NB4 (cell line): Measurements from ENCODE around the gene IDE.

Source experiments
- DNase-seq: peaks from one replicate; pipeline ENCODE4 v3.0.0; 2010; ENCODE audit warnings: low read depth
- H3K4me3 ChIP-seq: one replicate; pipeline ENCODE4 v1.5.1; 2011; ENCODE audit warnings: mild to moderate bottlenecking, low read depth, low read length, moderate library complexity
- MYC ChIP-seq: IDR thresholded peaks from 2 replicates; pipeline ENCODE4 v1.6.1; 2011; ENCODE audit warnings: low read depth, low read length
- POLR2A ChIP-seq: IDR thresholded peaks from 2 replicates; pipeline ENCODE4 v1.6.1; 2011; ENCODE audit warnings: mild to moderate bottlenecking; ENCODE audit not compliant: insufficient read length; ENCODE audit errors: extremely low read depth
- TF ChIP-seq, protein P1 (sequence below): IDR thresholded peaks from one replicate; pipeline ENCODE4 v1.5.1; 2012; ENCODE audit warnings: low read depth, low read length
- TF ChIP-seq, protein P2 (sequence below): IDR thresholded peaks from 2 replicates; pipeline ENCODE4 v1.6.1; 2011; ENCODE audit warnings: low read depth, low read length

Gene IDE

DNA sequence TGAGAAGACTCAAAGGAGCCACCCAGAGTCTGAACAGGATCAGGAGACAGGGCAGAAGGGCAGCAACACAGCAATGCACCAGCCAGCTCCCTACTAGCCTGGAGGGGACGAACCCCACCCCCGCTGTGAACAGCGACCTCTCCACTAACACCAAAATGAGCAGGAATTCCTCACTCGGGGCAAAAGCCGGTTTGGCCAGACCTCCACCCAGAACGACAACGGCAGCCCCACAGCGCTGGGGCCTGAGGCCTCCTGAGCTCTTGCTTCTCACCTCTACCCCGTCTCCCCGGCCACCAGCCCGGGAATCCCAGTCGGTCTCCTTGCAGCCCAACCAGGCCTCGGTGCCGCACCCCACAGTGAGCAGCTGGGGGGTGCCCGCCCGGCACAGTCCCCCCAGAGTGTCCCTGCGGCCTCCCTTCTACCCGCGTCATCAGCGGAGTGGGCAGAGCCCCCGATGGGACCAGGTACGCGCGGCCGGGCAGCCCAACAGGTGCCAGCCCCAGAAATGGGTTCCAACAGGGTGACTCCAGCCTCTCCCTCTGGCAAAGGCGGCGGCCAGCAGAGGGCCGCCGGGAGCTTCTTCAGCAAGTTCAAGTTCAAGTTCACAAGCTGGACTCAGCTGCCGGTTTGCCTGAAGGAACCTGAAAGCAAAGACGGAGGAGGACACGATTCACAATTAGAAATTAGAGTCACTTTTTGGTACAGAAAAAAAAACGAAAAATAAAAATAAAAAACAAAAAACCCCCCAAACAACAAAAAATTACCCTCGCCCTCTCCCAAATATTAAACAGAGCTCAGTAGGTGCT lies 153.9 kb downstream of the IDE start:
- no peak overlapping the region for H3K4me3 ChIP-seq
- TF ChIP-seq, protein P1, sequence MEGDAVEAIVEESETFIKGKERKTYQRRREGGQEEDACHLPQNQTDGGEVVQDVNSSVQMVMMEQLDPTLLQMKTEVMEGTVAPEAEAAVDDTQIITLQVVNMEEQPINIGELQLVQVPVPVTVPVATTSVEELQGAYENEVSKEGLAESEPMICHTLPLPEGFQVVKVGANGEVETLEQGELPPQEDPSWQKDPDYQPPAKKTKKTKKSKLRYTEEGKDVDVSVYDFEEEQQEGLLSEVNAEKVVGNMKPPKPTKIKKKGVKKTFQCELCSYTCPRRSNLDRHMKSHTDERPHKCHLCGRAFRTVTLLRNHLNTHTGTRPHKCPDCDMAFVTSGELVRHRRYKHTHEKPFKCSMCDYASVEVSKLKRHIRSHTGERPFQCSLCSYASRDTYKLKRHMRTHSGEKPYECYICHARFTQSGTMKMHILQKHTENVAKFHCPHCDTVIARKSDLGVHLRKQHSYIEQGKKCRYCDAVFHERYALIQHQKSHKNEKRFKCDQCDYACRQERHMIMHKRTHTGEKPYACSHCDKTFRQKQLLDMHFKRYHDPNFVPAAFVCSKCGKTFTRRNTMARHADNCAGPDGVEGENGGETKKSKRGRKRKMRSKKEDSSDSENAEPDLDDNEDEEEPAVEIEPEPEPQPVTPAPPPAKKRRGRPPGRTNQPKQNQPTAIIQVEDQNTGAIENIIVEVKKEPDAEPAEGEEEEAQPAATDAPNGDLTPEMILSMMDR: no peak
- no peak for TF ChIP-seq POLR2A
- TF ChIP-seq MYC: no peak
- TF ChIP-seq, protein P2, sequence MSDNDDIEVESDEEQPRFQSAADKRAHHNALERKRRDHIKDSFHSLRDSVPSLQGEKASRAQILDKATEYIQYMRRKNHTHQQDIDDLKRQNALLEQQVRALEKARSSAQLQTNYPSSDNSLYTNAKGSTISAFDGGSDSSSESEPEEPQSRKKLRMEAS: no peak
- DNase-seq: no peak

DNA sequence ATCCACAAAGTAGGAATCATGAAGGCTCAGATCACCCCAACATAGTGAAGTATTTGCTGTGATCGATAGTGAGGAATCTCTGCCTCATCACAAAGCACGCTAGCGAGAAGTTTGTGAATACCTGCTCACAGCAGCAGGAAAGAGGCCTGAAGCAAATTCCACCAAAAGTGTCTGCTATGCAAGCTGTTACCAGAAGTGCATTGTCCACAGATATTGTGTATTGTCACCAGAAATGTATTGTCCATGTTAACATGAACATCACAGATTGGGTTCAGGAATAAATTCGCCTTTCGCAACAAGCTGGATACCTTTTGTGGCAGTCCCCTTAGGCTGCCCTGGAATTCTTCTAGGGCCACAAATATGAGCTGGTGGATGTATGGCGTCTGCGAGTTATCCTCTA lies 155.0 kb downstream of the IDE start:
- no peak overlapping the region for H3K4me3 ChIP-seq
- TF ChIP-seq MYC: no peak
- TF ChIP-seq POLR2A: no peak
- TF ChIP-seq, protein P1: no peak
- TF ChIP-seq, protein P2: no peak
- no peak for DNase-seq

DNA sequence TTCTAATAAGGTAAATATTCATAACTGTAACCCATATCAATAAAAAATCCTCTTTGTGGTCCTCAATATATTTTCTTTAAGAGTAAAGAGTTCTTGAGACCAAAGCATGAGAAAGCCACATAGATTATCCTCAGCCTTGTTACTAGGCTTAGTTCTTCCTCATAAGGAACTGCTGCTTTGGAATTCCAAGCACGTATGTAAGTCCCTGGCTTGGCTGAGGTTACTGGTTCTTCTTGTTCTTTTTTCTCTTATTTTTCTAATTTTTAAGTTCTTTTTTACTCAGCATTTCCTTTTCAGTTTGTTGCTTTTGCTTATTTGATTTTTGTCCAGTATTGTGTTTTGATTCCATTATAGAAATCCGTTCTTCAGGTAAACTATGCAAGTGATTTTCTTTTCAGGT lies 155.7 kb downstream of the IDE start:
- TF ChIP-seq MYC (no peak), POLR2A (no peak)
- TF ChIP-seq, protein P1: no peak
- TF ChIP-seq, protein P2: no peak
- no peak for DNase-seq
- no peak overlapping the region for H3K4me3 ChIP-seq

DNA sequence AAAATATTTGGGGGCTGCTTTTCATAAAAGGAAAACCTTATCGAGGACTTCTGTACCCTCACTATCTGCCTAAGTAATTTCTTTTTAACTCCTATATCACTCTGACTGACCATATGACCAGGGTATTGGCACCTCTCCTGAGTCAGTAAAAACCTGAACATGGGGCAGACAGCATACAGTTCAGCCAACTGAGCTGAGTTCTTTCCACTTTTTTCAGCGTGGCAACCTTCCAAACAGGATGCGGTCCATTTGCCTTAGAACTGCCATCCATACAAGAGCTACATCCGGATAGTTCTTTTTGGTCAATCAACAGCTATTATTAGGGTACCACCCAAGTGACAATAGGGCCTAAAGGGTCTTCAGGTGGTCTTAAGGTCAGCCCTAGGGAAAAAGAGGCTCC lies 160.4 kb downstream of the IDE start:
- no peak for DNase-seq
- TF ChIP-seq, protein P1: no peak
- TF ChIP-seq, protein P2: no peak
- no peak for TF ChIP-seq MYC
- TF ChIP-seq POLR2A: no peak
- no peak overlapping the region for H3K4me3 ChIP-seq

DNA sequence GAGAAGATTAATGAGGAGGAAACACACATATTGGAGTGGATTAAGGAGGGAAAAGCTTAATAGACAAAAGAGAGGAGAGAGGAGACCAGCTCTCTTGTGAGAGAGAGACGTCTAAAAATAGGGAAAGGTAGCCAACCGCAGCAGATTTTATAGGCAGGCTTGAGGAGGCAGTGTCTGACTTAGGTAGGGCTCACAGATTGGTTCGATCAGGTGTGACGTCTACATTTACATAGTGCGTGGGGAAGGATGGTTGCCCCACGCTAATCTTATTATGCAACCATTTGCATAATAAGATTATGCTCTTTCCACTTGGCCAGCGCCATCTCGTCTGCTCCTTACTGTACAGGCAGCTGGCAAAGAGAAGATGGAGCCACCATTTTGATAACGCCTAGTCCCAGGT lies 160.9 kb downstream of the IDE start:
- no peak overlapping the region for H3K4me3 ChIP-seq
- DNase-seq: no peak
- TF ChIP-seq MYC (no peak), POLR2A (no peak)
- TF ChIP-seq, protein P2: no peak
- TF ChIP-seq, protein P1: no peak
